WTC11 (cell line): Measurements from ENCODE around the gene PACSIN1. TPM values are rescaled to one million over a fixed set of nuclear protein-coding genes. Genes with fewer than 3 reads are reported as not detected.

Experiments
- ATAC-seq: fragments of 200-7000 bp; cut with Tn5 transposase; 2 replicates; pipeline ENCODE4 v1.10.0; 2021; ENCODE audit warnings: mild to moderate bottlenecking, moderate library complexity
- CTCF ChIA-PET: fragments of 300-600 bp; sonication (Branson Sonifier 250); formaldehyde crosslinking; loops from one replicate; lab custom pipeline; 2021; ENCODE audit warnings: antibody characterized with exemption; lab: Charles Lee
- POLR2A ChIA-PET: fragments of 350-600 bp; sonication (Branson Sonifier 250); formaldehyde crosslinking; loops from one replicate; lab custom pipeline; 2021; ENCODE audit warnings: antibody characterized with exemption; lab: Charles Lee
- DNase-seq: peaks from one replicate; pipeline ENCODE4 v3.0.0; 2021; ENCODE audit warnings: low spot score
- H3K27ac Mint-ChIP-seq: 2 replicates; pipeline ENCODE4 v1.8.0; 2021; ENCODE audit warnings: mixed read lengths
- H3K27me3 Mint-ChIP-seq: 2 replicates; pipeline ENCODE4 v1.8.0; 2021; ENCODE audit warnings: low read depth, mild to moderate bottlenecking, moderate library complexity, mixed read lengths
- H3K36me3 Mint-ChIP-seq: 2 replicates; pipeline ENCODE4 v1.8.0; 2021; ENCODE audit warnings: mixed read lengths
- H3K4me1 Mint-ChIP-seq: 2 replicates; pipeline ENCODE4 v1.8.0; 2022; ENCODE audit warnings: mixed read lengths
- H3K4me3 Mint-ChIP-seq: 2 replicates; pipeline ENCODE4 v1.8.0; 2021; ENCODE audit warnings: mild to moderate bottlenecking, moderate library complexity, mixed read lengths
- H3K9me3 Mint-ChIP-seq: 2 replicates; pipeline ENCODE4 v1.8.0; 2021; ENCODE audit warnings: mixed read lengths
- ATF3 ChIP-seq: sonication (generic); formaldehyde crosslinking; conservative IDR thresholded peaks from 2 replicates; pipeline ENCODE4 v1.8.1; 2022; ENCODE audit warnings: mild to moderate bottlenecking, missing genetic modification reagents
- CREB1 ChIP-seq: sonication (generic); formaldehyde crosslinking; IDR thresholded peaks from 2 replicates; pipeline ENCODE4 v1.8.0; 2023; ENCODE audit warnings: mild to moderate bottlenecking, missing genetic modification reagents
- CTCF ChIP-seq: fragments of 200-600 bp; IDR thresholded peaks from 2 replicates; pipeline ENCODE4 v1.8.0; 2022; ENCODE audit warnings: antibody characterized with exemption
- E2F4 ChIP-seq: sonication (generic); formaldehyde crosslinking; IDR thresholded peaks from 2 replicates; pipeline ENCODE4 v1.8.1; 2022; ENCODE audit warnings: low read depth, mild to moderate bottlenecking, moderate library complexity, missing genetic modification reagents, borderline replicate concordance
- EMX1 ChIP-seq: fragments of 250-450 bp; sonication (Bioruptor Pico); IDR thresholded peaks from 2 replicates; pipeline ENCODE4 v1.8.0; 2021; ENCODE audit warnings: mild to moderate bottlenecking
- ETV6 ChIP-seq: sonication (generic); formaldehyde crosslinking; IDR thresholded peaks from 2 replicates; pipeline ENCODE4 v1.8.1; 2022; ENCODE audit warnings: mild to moderate bottlenecking, missing genetic modification reagents
- GABPB1 ChIP-seq: sonication (generic); formaldehyde crosslinking; IDR thresholded peaks from 2 replicates; pipeline ENCODE4 v1.8.1; 2023; ENCODE audit warnings: mild to moderate bottlenecking, missing genetic modification reagents
- MLX ChIP-seq: sonication (generic); formaldehyde crosslinking; IDR thresholded peaks from 2 replicates; pipeline ENCODE4 v1.8.1; 2023; ENCODE audit warnings: mild to moderate bottlenecking, missing genetic modification reagents, moderate library complexity
- NFATC4 ChIP-seq: fragments of 250-450 bp; sonication (Bioruptor Pico); IDR thresholded peaks from 2 replicates; pipeline ENCODE4 v1.9.0; 2021; ENCODE audit warnings: mild to moderate bottlenecking
- NFE2L1 ChIP-seq: sonication (generic); formaldehyde crosslinking; IDR thresholded peaks from 2 replicates; pipeline ENCODE4 v1.8.1; 2023; ENCODE audit warnings: missing genetic modification reagents
- NR2C2 ChIP-seq: sonication (generic); formaldehyde crosslinking; IDR thresholded peaks from 2 replicates; pipeline ENCODE4 v1.8.0; 2022; ENCODE audit warnings: mild to moderate bottlenecking, missing genetic modification reagents
- PRRX2 ChIP-seq: fragments of 250-450 bp; sonication (Bioruptor Pico); IDR thresholded peaks from 2 replicates; pipeline ENCODE4 v1.8.0; 2021; ENCODE audit warnings: mild to moderate bottlenecking
- TEAD4 ChIP-seq: sonication (generic); formaldehyde crosslinking; IDR thresholded peaks from 2 replicates; pipeline ENCODE4 v1.8.0; 2022; ENCODE audit warnings: mild to moderate bottlenecking, missing genetic modification reagents
- ZNF138 ChIP-seq: sonication (generic); formaldehyde crosslinking; conservative IDR thresholded peaks from 2 replicates; pipeline ENCODE4 v1.8.1; 2022; ENCODE audit warnings: mild to moderate bottlenecking, moderate library complexity, missing genetic modification reagents
- ZNF219 ChIP-seq: sonication (generic); formaldehyde crosslinking; IDR thresholded peaks from 2 replicates; pipeline ENCODE4 v1.8.0; 2023; ENCODE audit warnings: missing genetic modification reagents, mild to moderate bottlenecking, borderline replicate concordance
- ZNF396 ChIP-seq: fragments of 250-450 bp; sonication (Bioruptor Pico); IDR thresholded peaks from 2 replicates; pipeline ENCODE4 v1.8.0; 2021; ENCODE audit warnings: mild to moderate bottlenecking, moderate library complexity, borderline replicate concordance
- ZNF423 ChIP-seq: fragments of 250-450 bp; sonication (Bioruptor Pico); IDR thresholded peaks from 2 replicates; pipeline ENCODE4 v2.1.2; 2022; ENCODE audit warnings: mild to moderate bottlenecking, moderate library complexity
- ZNF671 ChIP-seq: fragments of 250-450 bp; sonication (Bioruptor Pico); IDR thresholded peaks from 2 replicates; pipeline ENCODE4 v1.8.0; 2021; ENCODE audit warnings: mild to moderate bottlenecking
- total RNA-seq: library from RNA; stranded (reverse); gene quantifications from 3 replicates; pipeline ENCODE4 v1.2.3, GENCODE V29; 2021
- TF ChIP-seq, protein P1 (sequence below): sonication (generic); formaldehyde crosslinking; IDR thresholded peaks from 2 replicates; pipeline ENCODE4 v1.8.0; 2022; ENCODE audit warnings: mild to moderate bottlenecking, missing genetic modification reagents

Gene PACSIN1
- total RNA-seq, 1 experiment from 2014 or later, result 12.6 TPM

- TF ChIP-seq CTCF, result no peak
Measured at GRCh38 chr6:34416877-34417371, 49.0 kb upstream of the PACSIN1 start (continued).

- H3K4me3 Mint-ChIP-seq, result no peak overlapping the region
- peak overlapping the region; percentile 50 for H3K27ac Mint-ChIP-seq
- H3K4me1 Mint-ChIP-seq, result peaks cover 11% of the 10 kb centered on the region
- peaks cover 79% of the 10 kb centered on the region for H3K36me3 Mint-ChIP-seq
- no peaks in the 10 kb centered on the region for H3K9me3 Mint-ChIP-seq
- POLR2A ChIA-PET, result no interaction called here
- TF ChIP-seq MLX (no peak), NFATC4 (CRISPR knock-in tag) (0 out of 2 replicates have a peak, but pooled peaks have one; percentile 34), ZNF671 (CRISPR knock-in tag) (0 out of 2 replicates have a peak, but pooled peaks have one; percentile 25)
- DNase-seq (no peak), ATAC-seq (no peak)
- CTCF ChIA-PET, result no interaction called here
- H3K27me3 Mint-ChIP-seq, result no peaks in the 10 kb centered on the region
Measured at GRCh38 chr6:34418367-34418766, 47.5 kb upstream of the PACSIN1 start.

DNA sequence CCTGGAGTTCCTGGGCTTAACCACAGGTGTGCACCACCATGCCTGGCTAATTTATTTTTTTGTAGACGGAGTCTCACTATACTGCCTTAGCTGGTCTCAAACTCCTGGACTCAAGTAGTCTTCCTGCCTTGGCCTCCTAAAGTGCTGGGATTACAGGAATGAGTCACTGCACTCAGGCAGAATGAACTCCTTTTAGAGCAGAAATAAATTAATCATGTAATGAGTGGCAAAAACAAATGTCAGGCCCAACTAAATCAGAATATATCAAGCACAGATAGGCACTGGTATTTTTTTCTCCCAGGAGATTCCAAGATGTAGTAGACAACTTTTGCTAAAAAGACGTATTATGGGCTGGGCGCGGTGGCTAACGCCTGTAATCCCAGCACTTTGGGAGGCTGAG, 42.6 kb upstream of the PACSIN1 start:
- no peak for DNase-seq
- Mint-ChIP-seq H3K4me1 (peaks cover 29% of the 10 kb centered on the region), H3K27me3 (no peaks in the 10 kb centered on the region), H3K27ac (peak overlapping the region; percentile 87)
- POLR2A ChIA-PET, result interaction anchor here (4.3 kb wide), 1 partner anchor 8 kb away, joined by 20 read pairs; no protein-coding TSS in a partner anchor
- TF ChIP-seq NFE2L1 (CRISPR knock-in tag) (no peak), NR2C2 (CRISPR knock-in tag) (no peak), ETV6 (CRISPR knock-in tag) (no peak), ATF3 (no peak), ZNF219 (CRISPR knock-in tag) (no peak), E2F4 (no peak), TEAD4 (CRISPR knock-in tag) (no peak), ZNF423 (no peak), GABPB1 (CRISPR knock-in tag) (no peak), PRRX2 (CRISPR knock-in tag) (no peak), NFATC4 (CRISPR knock-in tag) (no peak), EMX1 (no peak), CREB1 (CRISPR knock-in tag) (no peak), ZNF671 (CRISPR knock-in tag) (no peak), ZNF396 (CRISPR knock-in tag) (no peak), ZNF138 (CRISPR knock-in tag) (no peak)
- TF ChIP-seq, protein P1, sequence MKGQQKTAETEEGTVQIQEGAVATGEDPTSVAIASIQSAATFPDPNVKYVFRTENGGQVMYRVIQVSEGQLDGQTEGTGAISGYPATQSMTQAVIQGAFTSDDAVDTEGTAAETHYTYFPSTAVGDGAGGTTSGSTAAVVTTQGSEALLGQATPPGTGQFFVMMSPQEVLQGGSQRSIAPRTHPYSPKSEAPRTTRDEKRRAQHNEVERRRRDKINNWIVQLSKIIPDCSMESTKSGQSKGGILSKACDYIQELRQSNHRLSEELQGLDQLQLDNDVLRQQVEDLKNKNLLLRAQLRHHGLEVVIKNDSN, result no peak
- TF ChIP-seq, all 79 proteins: peak for 0
- no peak for ATAC-seq
- Mint-ChIP-seq H3K4me3 (peak overlapping the region; percentile 97), H3K36me3 (peaks cover 70% of the 10 kb centered on the region), H3K9me3 (no peaks in the 10 kb centered on the region)
- CTCF ChIA-PET, result interaction anchor here (1.1 kb wide), 1 partner anchor 37 kb away, joined by 5 read pairs; no protein-coding TSS in a partner anchor
